Skin of body (tissue), 2 donors: ENCODE data around the gene SH2D6. TPM values are rescaled to one million over a fixed set of nuclear protein-coding genes. Genes with fewer than 3 reads are reported as not detected.
"Not testable (repeated sequence)": the region's sequence is repeated elsewhere in the genome, so short reads cannot be mapped to it uniquely, and the experiment has no call there.

Source experiments
- DNase-seq: peaks from one replicate; lab custom pipeline; 2025; lab: John Stamatoyannopoulos, UW
- total RNA-seq: library from RNA; depleted of rRNA; stranded (reverse); fragments of >200 nt; gene quantifications from one replicate; pipeline ENCODE4 v1.2.3, GENCODE V29; 2014

Gene SH2D6
- total RNA-seq, 1 donor from 2014 or later, result not detected

- DNase-seq, result no peak
Observed at GRCh38 chr2:85439025-85439472, 20.5 kb downstream of the SH2D6 start.

GRCh38 chr2:85439569-85439968 lies 21.1 kb downstream of the SH2D6 start:
- not testable (repeated sequence) for DNase-seq

- no peak for DNase-seq
Observed at GRCh38 chr2:85439986-85440385, 21.5 kb downstream of the SH2D6 start.

- no peak for DNase-seq
Observed at GRCh38 chr2:85440729-85441128, 22.2 kb downstream of the SH2D6 start.

GRCh38 chr2:85441864-85442263 lies 23.4 kb downstream of the SH2D6 start:
- DNase-seq, result no peak

- no peak for DNase-seq
Observed at GRCh38 chr2:85444629-85445172, 26.2 kb downstream of the SH2D6 start.

- DNase-seq, result no peak
Observed at GRCh38 chr2:85445316-85446295, 27.1 kb downstream of the SH2D6 start.

GRCh38 chr2:85446296-85447221 lies 28.0 kb downstream of the SH2D6 start:
- DNase-seq, result no peak

- DNase-seq, result no peak
Observed at GRCh38 chr2:85447222-85447585, 28.7 kb downstream of the SH2D6 start.

- no peak for DNase-seq
Observed at GRCh38 chr2:85448461-85449213, 30.1 kb downstream of the SH2D6 start.

- DNase-seq, result no peak
Observed at GRCh38 chr2:85449214-85449588, 30.7 kb downstream of the SH2D6 start.

- no peak for DNase-seq
Observed at GRCh38 chr2:85452237-85452636, 33.7 kb downstream of the SH2D6 start.

GRCh38 chr2:85453571-85453970 lies 35.1 kb downstream of the SH2D6 start:
- no peak for DNase-seq

- no peak for DNase-seq
Observed at GRCh38 chr2:85455552-85456090, 37.1 kb downstream of the SH2D6 start.

- DNase-seq, result no peak
Observed at GRCh38 chr2:85457043-85457442, 38.5 kb downstream of the SH2D6 start.

GRCh38 chr2:85457877-85458316 lies 39.4 kb downstream of the SH2D6 start:
- no peak for DNase-seq

GRCh38 chr2:85458601-85459563 lies 40.4 kb downstream of the SH2D6 start:
- no peak for DNase-seq

GRCh38 chr2:85459771-85460170 lies 41.3 kb downstream of the SH2D6 start:
- no peak for DNase-seq

GRCh38 chr2:85462322-85462721 lies 43.8 kb downstream of the SH2D6 start:
- no peak for DNase-seq
